Activated naive CD4-positive, alpha-beta T cell treated with anti-CD3 and anti-CD28 coated beads, Interleukin-2, amount 50 U/mL, for 16 hours (primary cell): Measurements from ENCODE around the gene ANKMY1.

Experiments
- DNase-seq: peaks from one replicate; pipeline ENCODE4 v3.0.0-alpha.2; 2020

ANKMY1 gene

DNA sequence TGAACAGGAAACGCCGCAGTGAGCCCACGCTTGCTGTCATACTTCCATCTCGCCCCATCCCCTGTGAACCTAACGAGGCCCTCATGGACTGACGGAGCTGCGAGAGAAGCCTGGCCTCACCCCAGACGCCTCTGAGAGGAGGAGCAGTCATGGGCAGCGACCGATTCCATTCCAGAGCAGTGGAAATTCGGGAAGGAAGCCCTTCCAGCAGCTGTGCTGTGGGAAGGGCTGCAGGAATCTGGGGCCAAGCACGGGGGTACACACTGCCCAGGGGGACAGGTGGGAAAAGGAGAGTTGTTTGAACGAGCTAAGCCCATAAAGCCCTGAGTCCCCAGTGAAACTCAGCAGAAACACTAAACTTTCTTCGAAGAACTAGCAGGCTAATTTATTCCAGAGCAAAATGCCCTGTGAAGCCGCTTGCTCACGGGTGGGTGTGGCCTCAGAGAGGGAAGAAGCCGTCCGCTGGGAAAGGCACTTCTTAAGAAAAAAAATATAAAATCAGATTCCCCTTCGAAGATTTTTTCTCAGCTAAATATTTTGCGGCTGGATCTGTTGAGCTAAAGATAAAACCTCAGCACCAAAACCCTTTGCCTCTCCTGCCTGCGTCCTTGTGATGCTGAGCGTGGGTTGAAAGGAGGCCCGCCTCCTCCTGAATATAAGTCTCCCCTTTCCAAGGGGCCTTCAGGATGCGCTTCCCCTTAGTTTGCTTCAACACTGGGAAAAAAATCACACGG, 38.2 kb downstream of the ANKMY1 start:
- no peak for DNase-seq

DNA sequence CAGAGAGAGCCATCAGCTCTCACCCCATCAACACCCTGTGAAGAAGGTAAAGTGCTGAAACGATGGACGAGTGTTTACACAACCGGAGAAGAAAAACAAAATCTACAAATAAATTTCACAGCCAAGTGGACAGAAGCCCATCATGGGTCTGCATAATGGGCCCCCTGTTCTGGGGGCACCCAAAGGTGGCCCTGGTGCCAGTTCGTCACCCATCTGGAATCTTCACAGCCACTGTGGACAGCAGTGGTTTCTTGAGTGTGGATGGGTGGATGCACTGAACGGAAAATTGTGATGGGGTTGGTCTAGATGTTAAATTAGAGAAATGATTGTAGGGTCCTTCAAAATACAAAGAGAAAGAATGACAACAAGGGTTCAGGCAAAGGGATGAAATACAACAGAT, 38.8 kb downstream of the ANKMY1 start:
- DNase-seq = no peak

DNA sequence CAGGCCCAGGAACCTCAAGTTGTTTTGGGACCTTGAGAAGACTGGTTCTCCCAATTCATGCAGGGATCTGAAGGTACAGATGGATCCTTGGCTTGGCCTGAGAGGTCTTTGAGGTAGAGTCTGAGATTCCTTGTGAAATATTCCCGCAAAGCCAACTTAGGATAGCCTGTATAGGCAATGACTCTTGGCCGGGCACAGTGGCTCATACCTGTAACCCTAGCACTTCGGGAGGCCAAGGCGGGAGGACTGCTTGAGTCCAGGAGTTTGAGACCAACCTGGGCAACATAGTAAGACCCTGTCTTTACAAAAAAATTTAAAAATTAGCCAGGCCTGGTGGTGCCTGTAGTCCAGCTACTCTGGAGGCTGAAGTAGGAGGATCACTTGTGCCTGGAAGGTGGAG, 40.4 kb downstream of the ANKMY1 start:
- no peak for DNase-seq

DNA sequence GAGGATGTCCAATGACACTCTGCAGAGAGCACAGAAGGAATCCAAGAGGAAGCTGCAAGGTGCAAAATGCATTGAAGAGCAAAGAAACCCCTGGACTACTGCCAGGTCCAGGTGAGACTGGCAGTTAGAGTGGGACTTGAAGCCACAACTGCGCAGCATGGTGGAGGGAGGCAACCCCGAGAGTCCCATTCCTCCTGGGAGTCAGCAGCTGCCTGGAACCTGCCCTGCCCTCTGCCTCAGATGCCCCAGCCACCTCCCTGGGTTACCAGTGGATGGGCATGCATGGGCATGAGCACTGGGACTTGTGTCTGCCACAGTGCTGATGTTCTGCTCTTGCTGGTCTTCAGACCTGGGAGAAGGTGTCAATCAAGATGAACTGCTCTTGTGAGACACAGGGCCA, 43.2 kb downstream of the ANKMY1 start:
- DNase-seq = no peak

DNA sequence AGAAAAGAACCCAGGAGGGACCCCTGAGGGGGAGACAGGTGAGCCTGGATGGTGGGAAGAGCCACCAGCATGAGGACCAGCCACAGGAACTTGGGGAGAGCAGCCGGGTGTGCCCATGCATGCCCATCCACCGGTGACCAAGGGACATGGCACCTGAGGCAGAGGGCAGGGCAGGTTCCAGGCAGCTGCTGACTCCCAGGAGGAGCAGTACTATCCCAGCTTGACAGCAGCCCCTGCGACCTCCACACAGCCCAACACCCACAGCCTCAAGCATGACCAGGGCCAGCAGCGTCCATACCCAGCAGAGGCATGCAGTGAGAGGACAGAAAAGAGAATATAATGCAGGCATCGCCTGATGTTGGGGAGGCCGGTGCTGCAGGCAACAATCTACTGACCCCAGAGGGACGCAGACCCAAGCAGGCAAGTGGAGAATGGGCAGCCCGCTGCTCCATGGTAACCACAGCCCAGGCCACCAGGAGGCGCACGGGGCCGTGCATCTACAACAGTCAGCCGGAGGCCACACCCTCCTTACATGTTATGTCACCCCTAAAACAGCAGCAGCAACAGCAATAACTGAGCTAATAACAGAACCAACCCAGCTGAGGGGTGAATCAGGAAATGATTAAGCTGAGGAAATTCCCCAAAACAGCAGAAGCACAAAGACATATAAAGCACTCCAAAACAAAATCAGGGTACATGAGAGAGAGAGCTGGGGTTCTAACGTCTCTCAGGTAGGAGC, 44.1 kb downstream of the ANKMY1 start:
- DNase-seq = peak; percentile 83

DNA sequence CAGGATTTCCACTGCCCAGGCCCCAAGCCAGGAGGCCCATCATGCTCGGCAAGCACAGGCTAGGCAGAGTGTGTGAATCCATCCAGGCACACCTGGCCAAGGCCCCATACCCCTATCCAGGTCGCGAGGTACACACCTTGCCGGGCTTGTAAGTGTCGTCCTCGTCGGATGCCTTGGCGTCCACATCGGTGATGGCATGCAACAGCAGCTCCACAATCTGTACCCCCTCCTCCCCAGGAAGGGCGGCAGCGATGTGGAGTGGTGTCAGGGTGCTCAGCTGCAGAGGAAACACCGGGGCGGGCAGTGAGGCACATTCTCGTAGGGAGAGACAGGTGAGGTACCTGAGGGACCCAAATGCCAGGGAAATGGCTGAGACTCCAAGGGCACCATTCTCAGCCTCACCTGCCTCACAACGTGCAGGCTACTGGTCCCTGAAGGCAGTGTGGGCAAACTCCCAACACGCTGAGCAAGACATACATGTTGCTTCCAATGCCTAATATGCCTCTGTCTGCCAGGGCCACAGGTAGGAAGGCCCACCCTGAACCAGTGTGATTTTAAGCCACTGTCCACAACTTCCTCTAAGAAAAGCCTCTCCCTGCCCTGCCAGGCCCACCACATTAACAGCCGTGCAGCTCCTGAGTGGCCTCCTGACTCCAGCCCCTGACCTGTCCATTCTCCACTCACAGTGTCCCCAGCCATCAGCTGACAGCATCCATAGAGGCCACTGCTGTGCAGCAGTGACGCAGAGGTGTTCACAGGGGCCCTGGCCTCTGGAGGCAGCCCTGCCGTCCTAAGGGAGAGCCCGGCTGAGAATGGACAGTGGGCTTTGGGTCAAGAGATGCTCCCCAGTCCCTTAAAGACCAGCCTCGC, 44.9 kb downstream of the ANKMY1 start:
- DNase-seq = no peak

DNA sequence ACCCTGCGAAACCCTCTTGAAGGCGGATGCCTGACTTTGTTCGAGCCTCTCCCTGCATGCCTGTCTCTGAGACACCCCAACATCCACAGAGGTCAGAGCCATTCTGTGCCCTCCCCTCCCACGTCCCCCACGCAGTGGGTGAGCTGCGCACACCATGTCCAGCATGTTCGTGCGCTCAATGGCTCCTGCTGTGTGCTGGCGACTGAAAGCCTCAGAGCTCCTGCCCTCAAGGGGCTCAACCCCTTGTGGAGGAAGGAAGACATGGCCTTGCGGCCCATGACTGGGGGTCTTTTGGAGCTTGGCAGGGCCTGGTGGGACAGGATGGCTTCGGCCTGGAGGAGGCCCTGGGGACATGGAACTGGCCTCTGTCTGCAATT, 45.7 kb downstream of the ANKMY1 start:
- no peak for DNase-seq

DNA sequence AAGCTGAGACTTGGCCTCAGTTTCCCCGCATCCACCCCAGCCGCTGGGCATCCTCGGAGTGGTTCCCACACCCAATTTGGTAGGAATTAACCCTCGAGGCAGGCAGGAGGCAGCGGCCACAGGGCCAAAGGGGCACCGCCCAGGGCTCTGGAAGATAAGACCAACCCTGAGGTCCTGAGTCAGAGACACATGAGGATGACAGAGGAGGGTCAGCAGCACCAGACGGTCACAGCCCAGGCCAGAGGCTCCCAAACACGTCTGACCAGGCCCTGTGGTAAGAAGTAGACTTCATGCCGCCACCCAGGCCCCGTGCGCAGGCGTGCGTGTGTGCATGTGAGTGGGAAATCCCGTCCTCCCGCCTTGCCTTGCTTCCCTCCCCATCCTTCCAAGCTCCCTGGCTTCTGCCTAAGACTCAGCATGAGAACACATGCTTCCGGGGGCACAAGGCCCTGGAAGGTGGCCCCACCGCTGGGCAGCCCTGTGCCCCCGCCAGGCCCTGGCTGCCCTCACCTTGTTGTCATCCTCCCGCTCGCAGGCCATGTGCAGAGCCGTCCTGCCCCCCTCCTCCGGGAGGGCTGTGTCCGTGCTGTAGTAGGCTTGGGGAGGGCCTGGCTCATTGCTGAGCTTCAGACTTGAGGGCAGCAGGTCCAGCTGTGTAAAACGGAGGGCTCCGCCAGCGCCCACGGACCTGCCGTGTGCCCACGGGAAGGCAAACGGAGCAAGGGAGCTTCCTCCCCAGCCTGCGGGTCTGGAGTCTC, 46.3 kb downstream of the ANKMY1 start:
- no peak for DNase-seq

DNA sequence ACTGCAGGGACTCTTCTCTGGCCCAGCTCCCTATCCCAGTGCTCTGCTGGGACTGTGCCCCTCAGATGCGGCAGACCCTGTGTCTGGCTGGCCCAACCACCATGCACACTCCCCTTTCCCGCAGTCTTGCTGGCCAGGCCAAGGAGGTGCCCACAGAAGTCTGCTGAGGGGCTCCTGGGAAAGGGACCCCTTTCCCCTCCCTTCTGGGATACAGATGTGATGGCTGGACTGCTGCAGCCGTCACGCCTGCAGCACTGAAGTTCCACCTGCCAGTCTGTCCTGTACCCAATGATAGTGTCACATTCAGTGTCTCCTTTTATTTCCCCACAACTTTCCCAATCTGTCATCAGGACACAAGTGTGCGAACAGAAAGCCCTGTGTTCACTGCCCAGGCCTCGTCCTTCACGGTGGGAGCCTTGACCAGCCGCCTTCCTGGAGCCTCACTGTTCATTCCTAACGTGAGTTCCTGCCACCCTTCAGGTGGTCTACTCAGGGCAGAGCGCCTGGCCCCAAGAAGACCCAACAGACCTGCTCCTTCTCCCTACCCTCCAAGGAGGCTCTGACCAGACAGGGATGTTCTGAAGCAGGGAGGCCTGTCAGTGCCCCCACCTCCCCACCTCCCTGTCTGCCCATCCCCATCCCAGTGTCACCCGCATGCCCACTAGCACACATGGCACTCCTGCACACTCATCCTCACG, 47.1 kb downstream of the ANKMY1 start:
- no peak for DNase-seq

DNA sequence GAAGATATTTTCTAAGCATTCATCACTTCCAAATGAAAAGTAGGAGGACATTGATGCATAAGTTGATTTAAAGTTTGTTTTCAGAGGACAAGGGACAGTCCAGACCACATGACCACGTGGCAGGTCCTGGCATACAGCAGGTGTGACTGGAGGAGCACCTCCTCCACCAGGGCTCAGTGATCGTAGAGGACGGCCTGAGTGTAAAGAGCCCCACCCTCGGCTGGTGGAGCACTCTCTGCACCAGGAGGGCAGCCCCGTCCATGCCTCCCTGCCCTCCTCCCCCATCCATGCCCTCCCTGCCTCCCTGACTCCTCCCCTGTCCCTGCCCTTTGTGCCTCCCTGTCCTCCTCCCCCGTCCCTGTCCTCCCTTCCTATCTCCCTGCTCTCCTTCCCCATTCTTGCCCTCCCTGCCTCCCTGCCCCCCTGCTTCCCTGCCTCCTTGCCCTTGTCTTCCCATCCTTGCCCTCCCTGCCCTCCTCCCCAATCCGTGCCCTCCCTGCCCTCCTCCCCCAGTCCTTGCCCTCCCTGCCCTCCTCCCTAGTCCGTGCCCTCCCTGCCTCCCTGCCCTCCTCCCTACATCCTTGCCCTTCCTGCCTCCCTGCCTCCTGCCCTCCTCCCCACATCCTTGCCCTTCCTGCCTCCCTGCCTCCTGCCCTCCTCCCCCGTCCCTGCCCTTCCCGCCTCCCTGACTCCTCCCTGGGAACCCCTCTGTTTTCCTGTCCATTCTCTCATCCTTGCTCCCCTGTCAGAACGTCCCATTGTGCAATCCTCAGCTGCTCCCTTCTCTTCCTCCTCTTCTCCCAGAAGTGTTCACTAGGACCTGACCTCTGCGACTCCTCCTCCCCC, 47.9 kb downstream of the ANKMY1 start:
- DNase-seq = no peak

DNA sequence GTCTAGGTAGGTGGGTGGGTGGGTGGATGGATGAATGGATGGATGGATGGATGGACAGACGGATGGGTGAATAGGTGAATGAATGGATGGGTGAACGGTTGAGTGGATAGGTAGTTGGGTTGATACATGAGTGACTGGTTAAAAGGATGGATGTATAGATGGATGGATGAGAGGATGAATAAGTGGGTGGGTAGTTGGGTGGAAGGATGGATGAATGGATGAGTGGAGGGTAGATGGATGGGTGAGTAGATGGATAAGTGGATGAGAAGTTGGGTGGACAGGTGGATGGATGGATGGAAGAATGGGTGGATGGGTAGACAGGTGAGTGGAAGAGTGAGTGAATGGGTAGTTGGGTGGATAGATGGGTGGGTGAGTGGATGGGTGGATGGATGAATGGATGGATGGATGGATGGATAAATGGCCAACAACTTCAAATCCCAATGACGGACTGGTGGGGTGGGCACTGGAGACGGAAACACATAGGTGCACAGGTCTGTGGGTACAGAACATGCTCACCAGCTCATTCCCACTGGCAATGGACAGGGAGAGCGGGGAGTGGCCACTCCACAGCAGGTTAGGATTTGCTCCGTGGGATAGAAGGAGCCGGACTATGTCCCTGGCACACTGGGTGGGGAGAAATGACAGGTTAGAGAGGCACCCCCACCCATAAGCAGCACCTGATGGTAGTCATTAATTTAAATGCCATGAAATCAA, 48.8 kb downstream of the ANKMY1 start:
- no peak for DNase-seq

DNA sequence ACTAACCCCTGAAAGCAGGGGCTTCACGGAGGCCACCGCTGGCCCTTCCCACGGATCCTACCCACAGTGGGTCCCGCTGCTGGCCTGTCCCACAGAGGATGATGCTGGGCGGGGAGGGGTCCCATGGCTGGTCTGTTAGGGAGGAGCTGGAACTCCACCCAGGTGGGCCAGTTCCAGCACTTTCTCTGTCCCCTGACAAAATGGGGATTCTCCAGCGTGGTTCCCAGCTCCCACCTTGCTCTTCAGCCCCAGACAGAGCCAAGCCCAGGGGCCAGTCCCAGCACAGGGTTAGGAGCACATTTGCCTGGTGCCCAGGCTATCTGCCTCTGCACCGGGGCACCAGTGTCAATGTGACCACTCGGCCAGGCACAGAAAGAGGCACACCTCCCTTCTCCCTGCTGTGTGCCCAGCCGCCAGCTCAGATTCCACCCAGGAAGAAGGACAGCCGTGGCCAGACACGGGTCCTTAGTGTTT, 50.0 kb downstream of the ANKMY1 start:
- no peak for DNase-seq

DNA sequence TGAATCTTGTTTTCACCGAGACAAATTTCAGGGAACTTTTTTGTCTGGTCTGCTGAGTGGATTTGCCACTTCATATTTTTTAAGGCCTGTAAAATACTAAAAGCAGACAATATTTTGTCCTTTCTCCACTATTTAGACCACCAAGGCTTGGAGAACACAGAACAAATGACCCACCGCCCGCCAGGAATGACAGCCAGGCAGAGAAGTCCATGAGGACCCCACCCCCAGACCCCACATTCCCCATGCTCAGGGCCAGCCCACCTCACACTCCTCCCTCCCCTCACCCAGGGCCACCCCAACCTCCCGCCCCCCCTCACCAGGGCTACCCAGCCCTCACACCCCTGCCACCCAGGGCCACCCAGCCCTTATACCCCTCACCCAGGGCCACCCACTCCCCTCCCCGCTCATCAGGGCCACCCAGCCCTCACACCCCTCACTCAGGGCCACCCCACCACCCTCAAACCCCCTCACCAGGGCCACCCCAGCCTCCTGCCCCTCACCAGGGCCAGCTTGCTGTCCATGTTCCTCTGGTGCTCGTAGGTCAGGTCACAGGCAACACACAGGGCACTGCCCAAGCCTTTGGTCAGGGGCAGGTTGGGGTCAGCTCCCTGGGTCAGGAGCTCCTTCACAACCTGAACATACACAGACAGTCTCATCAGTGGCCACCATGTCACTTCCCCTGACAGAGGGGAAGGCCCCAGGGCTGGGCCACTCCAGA, 50.6 kb downstream of the ANKMY1 start:
- DNase-seq = no peak

DNA sequence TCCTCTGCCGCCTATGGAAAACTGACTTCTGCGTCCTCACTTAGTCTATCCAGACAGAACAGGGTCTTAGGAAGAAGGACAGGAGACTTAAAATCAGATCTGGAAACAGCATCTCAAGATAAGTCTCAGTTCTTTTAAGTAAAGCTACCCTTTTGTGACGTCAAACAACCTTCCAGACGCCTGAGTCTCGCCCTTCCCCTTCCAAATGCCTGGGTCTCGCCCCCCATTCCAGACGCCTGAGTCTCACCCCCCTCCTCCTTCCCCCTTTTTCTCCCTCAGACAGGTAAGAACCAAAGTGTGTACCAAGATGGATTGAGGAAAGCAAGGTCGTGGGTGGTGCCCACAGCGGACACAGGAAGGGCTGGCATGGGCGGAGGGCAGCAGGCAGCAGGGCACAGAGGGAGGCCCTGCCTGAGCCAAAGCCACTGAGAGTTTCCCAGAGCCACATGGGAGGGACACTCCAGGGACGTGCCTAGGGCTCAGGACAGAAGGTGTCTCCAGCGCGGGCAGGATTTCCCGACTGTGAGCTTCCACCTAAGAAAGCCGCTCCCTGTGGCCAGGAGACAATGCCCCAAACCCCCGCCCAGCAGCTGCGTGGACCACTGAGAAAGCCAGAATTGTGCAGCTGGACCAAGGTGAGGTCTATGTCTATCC, 51.3 kb downstream of the ANKMY1 start:
- DNase-seq = no peak

DNA sequence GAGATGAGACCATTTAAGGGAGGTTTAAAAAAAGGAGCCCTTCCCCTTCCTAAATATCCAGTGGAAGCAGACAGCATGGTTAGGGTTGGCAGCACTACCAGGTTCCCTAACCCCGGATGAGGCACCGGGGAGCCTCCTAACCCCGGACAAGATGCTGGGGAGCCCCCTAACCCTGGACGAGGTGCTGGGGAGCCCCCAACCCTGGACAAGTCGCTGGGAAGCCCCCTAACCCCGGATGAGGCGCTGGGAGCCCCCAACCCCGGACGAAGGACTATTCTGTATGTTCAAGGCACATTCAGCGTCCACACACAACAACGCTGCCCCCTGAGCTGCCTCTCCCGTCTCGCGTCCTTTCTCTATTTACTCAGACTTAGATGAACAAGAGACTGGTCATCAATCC, 51.9 kb downstream of the ANKMY1 start:
- no peak for DNase-seq

DNA sequence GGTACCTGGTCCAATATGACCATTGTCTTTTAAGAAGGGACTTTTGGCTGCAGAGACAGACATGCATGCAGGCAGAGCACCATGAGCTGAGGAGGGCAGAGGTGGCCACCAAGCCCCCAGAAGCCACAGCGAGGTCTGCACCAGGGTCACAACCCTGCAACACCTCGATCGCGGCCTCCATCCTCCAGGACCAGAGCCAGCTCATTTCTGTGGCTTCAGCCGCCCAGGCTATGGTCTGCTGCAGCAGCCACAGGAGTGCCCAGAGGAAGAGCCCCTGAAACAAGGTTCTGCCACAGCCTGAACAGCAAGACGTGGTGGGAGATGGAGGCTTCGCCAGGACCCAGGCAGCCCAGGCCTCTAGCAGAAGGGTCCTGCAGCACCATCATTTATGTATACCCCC, 53.9 kb downstream of the ANKMY1 start:
- no peak for DNase-seq

DNA sequence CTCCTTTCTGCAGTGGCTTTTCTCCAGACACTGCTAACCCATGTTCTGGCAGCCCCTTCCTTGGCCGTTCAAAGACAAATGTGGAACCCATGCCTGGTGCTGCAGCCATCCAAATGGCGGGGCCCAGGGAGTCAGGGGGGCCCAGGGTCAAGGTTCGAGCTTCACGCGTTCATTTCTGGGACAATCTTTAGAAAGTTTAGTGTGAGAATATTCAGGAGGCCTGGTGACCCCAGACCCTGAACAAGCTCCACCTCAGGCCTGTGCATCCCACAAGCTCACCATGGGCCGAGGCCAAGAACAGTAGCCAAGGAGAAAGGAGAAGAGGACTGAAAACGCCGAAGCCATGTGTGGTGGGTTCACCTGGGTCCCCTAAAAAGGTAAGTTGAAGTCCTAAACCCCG, 54.4 kb downstream of the ANKMY1 start:
- DNase-seq = no peak

DNA sequence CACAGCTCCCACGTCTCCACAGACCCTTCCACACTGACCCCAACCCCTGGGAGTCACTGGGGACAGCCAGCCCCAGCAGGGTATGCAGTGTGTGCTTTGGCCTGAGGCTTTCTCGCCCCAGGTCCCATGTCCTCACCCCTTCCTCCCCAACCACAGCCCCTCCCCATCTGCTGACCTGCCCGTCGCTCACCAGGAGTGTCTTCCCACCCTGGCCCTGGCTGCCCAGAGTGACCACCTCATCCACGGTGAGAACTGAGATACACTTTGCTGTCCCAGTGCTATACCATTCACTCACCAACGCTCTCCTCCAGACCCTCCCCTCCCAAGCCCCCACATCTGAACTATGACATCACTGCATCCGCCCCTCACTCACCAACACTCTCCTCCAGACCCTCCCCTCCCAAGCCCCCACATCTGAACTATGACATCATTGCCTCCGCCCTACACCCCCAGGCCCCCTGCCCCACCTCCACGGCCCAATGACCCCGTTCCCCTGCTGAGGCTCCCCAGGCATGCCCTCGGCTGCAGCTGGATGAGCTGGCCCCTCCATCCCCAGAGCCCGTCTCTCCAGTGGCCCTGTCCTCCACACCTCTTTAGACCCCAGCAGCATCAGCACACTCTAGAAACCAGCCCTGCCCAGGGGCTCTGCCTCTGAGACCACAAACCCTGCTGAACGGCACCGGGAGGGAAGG, 55.2 kb downstream of the ANKMY1 start:
- no peak for DNase-seq

DNA sequence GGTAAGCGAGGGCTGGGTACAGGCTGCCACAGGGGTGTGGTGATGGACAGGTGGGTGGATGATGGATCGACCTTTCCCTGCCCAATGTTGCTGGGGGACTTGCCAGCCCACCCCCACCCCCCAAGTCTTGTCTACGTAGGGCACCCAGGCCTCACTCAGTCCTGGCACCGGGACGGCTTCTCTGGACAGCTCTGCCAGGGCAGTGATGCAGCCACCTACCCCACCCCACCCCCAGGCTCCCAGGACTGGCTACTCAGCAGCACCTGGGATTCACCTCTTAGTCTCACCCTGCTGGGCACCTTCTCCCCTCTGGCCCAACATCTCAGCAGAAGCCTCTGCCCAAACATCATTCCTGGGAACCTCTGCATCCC, 55.7 kb downstream of the ANKMY1 start:
- no peak for DNase-seq
